HEK293T (cell line): ENCODE measurements around the gene SYNDIG1L.
"Not testable (repeated sequence)": the region's sequence is repeated elsewhere in the genome, so short reads cannot be mapped to it uniquely, and the experiment has no call there.

Experiments used
- CTCF ChIA-PET: fragments of 350-600 bp; formaldehyde crosslinking; extraction: SDS; loops from one replicate; lab custom pipeline; 2021; ENCODE audit warnings: antibody characterized with exemption, inconsistent platforms; lab: Yijun Ruan, JAX
- POLR2A ChIA-PET: fragments of 350-600 bp; formaldehyde crosslinking; extraction: SDS; loops from one replicate; lab custom pipeline; 2020; ENCODE audit warnings: antibody characterized with exemption, inconsistent platforms; lab: Yijun Ruan, JAX
- DNase-seq: peaks from one replicate; pipeline ENCODE4 v3.0.0; 2012; ENCODE audit warnings: mixed read lengths; ENCODE audit errors: extremely low spot score
- ARNT ChIP-seq: fragments of 450-650 bp; IDR thresholded peaks from 2 replicates; pipeline ENCODE4 v1.6.1; 2017; ENCODE audit warnings: mild to moderate bottlenecking
- BHLHE40 ChIP-seq: fragments of 450-650 bp; IDR thresholded peaks from 2 replicates; pipeline ENCODE4 v1.6.1; 2016; ENCODE audit warnings: mild to moderate bottlenecking, moderate library complexity, borderline replicate concordance
- CTBP1 ChIP-seq: fragments of 450-650 bp; IDR thresholded peaks from 2 replicates; pipeline ENCODE4 v1.6.1; 2016; ENCODE audit warnings: borderline replicate concordance
- ELF4 ChIP-seq: fragments of 450-650 bp; IDR thresholded peaks from 2 replicates; pipeline ENCODE4 v1.6.1; 2017; ENCODE audit warnings: antibody characterized with exemption
- FOXA1 ChIP-seq: fragments of 450-650 bp; IDR thresholded peaks from 2 replicates; pipeline ENCODE4 v1.6.1; 2016; ENCODE audit warnings: mild to moderate bottlenecking
- FOXK2 ChIP-seq: fragments of 450-650 bp; IDR thresholded peaks from 2 replicates; pipeline ENCODE4 v1.6.1; 2016; ENCODE audit warnings: mild to moderate bottlenecking
- FOXM1 ChIP-seq: fragments of 450-650 bp; IDR thresholded peaks from 2 replicates; pipeline ENCODE4 v1.6.1; 2017; ENCODE audit warnings: mild to moderate bottlenecking, borderline replicate concordance
- HDGF ChIP-seq: fragments of 450-650 bp; IDR thresholded peaks from 2 replicates; pipeline ENCODE4 v1.6.1; 2017; ENCODE audit warnings: antibody characterized with exemption, borderline replicate concordance
- L3MBTL2 ChIP-seq: fragments of 450-650 bp; conservative IDR thresholded peaks from 2 replicates; pipeline ENCODE4 v1.6.1; 2016; ENCODE audit warnings: mild to moderate bottlenecking
- LEF1 ChIP-seq: fragments of 450-650 bp; IDR thresholded peaks from 2 replicates; pipeline ENCODE4 v1.6.1; 2017; ENCODE audit warnings: mild to moderate bottlenecking, borderline replicate concordance
- NFRKB ChIP-seq: fragments of 450-650 bp; IDR thresholded peaks from 2 replicates; pipeline ENCODE4 v1.6.1; 2016; ENCODE audit warnings: mild to moderate bottlenecking, moderate library complexity
- SP1 ChIP-seq: fragments of 450-650 bp; IDR thresholded peaks from 2 replicates; pipeline ENCODE4 v1.6.1; 2017
- SUZ12 ChIP-seq: fragments of 450-650 bp; IDR thresholded peaks from 2 replicates; pipeline ENCODE4 v1.6.1; 2016; ENCODE audit warnings: mild to moderate bottlenecking
- TARDBP ChIP-seq: fragments of 450-650 bp; IDR thresholded peaks from 2 replicates; pipeline ENCODE4 v1.6.1; 2016
- ZNF384 ChIP-seq: fragments of 450-650 bp; IDR thresholded peaks from 2 replicates; pipeline ENCODE4 v1.6.1; 2016
- TF ChIP-seq, protein P1 (sequence below): fragments of 450-650 bp; IDR thresholded peaks from 2 replicates; pipeline ENCODE4 v1.6.1; 2016

Gene SYNDIG1L

DNA sequence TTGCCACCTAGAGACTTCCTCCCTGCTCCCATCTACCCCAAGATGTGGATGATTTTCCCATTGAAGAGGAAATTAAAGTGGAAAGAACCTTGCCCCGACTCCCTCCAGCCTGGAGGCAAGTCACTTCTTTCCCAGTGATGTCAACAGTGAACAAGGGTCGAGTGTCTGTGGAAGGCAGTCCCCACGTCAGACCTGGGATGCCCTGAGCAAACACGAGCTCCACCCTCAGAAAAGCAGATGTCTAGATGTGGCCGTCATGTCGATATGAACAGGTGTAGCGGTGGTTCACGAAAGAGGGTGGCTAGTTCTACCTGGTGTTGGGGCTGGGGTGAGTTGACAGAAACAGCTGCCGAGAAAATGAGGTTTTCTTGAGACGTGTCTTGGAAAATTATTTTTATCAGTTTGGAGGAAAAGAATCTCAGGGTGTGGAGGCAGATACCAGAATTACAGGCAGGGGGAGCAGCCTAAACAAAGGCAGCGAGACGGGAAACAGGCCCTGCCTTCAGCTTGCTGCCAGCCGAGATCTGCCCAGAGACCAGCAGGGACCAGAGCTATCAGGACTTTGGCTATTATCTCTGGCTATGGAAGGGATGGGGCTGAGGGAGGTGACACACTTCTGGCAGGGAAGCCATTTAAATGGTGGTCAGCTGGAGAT, 25.9 kb downstream of the SYNDIG1L start:
- DNase-seq, result no peak
- ChIA-PET CTCF (interaction anchor here (0.5 kb wide), 1 partner anchor 811 kb away, joined by 3 read pairs; no protein-coding TSS in a partner anchor), POLR2A (no interaction called here)
- TF ChIP-seq L3MBTL2, result no peak
- TF ChIP-seq FOXK2, result no peak
- no peak for TF ChIP-seq FOXA1
- TF ChIP-seq, protein P1, sequence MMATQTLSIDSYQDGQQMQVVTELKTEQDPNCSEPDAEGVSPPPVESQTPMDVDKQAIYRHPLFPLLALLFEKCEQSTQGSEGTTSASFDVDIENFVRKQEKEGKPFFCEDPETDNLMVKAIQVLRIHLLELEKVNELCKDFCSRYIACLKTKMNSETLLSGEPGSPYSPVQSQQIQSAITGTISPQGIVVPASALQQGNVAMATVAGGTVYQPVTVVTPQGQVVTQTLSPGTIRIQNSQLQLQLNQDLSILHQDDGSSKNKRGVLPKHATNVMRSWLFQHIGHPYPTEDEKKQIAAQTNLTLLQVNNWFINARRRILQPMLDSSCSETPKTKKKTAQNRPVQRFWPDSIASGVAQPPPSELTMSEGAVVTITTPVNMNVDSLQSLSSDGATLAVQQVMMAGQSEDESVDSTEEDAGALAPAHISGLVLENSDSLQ, result no peak
- no peak for TF ChIP-seq SP1
- TF ChIP-seq NFRKB, result no peak
- no peak for TF ChIP-seq ZNF384
- TF ChIP-seq ARNT, result no peak

DNA sequence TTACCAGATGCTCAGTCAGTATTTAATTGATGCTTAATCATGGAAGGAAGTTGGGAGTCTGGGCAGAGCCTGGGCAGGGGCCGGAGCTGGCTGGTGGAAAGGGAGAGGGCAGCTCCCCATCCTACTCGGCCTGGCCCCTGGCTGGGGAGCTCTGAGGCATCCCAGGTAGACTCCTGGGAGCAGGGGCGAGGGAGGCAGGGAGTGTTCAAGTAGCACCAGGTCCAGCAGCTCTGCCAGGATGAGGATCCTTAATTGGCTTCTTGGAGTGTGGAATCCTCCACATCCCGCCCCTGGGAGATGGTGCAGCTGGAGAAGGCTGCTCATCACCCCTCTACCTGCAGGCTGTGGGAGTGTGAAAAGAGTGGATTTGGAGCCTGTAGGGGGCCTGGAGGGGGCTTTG, 30.9 kb downstream of the SYNDIG1L start:
- no peak for DNase-seq
- TF ChIP-seq HDGF (no peak), SUZ12 (no peak), BHLHE40 (no peak), ZNF384 (no peak), FOXA1 (no peak), FOXK2 (no peak), TARDBP (no peak), CTBP1 (no peak), LEF1 (no peak), NFRKB (no peak), L3MBTL2 (no peak), ELF4 (no peak), ARNT (no peak), SP1 (no peak), FOXM1 (no peak)
- TF ChIP-seq, protein P1, result no peak
- POLR2A ChIA-PET, result no interaction called here
- CTCF ChIA-PET, result no interaction called here

DNA sequence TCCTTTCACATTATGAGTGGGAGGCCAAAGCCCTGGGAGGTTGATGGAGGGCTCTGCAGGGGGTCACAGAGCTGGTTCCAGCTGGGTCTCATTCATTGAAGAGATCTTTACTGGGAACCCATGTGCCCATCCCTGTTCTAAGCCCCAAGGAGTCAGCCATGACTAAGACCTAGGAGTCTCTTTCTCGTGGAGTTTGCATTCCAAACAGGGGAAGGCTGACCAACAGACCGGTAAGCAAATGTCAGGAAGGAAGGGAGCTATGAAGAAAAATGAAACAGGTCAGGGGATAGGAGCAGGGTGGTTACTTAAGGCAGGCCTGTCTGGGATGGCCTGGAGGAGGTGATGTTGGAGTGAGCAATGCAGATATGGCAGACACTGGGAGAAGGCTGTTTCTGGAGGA, 31.5 kb downstream of the SYNDIG1L start:
- CTCF ChIA-PET, result no interaction called here
- TF ChIP-seq SP1, result no peak
- TF ChIP-seq FOXM1, result no peak
- no peak for TF ChIP-seq LEF1
- no peak for TF ChIP-seq FOXK2
- TF ChIP-seq ARNT, result no peak
- no peak for TF ChIP-seq HDGF
- no peak for TF ChIP-seq CTBP1
- TF ChIP-seq SUZ12, result no peak
- no peak for TF ChIP-seq FOXA1
- TF ChIP-seq L3MBTL2, result no peak
- TF ChIP-seq ELF4, result no peak
- no peak for TF ChIP-seq BHLHE40
- TF ChIP-seq, protein P1, result no peak
- TF ChIP-seq NFRKB, result no peak
- no peak for TF ChIP-seq TARDBP
- TF ChIP-seq ZNF384, result no peak
- DNase-seq, result no peak
- POLR2A ChIA-PET, result no interaction called here

DNA sequence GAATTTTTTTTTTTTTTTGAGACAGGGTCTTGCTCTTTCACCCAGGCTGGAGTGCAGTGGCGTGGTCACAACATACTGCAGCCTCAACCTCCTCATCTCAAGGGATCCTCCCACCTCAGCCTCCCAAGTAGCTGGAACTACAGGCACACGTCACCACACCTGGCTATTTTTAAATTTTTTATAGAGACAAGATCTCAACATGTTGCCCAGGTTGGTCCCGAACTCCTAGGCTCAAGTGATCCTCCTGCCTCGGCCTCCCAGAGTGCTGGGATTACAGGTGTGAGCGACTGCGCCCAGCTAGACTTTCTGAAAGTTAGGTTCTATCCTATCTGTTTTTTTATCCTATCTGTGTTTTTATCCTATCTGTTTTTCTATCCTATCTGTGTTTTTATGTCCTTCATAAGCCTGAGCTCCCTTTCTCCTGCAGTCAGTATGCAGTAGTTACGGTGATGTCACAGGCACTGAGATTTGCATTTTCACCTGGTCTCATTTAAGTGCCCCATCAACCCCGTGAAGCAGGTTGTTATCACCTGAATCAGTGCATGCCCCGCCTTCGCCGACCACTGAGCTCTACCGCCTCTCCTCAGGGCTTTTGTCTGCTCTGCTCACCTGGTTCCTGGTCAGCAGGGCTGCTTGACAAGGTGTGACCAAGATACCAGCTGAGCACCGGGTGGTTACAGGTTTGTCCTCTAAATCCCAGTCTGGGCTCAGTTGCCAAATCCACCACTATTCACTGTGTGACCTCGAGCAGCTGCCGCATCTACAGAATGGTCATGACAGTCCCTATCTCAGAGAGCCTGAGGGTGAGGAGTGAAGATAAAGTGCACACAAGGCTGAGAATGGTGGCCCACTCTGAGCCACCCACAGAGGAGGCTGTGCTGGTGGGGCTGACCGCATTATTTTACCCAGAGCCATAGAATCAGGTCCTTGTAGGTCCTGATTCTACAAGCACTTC, 33.1 kb downstream of the SYNDIG1L start:
- POLR2A ChIA-PET, result no interaction called here
- DNase-seq, result no peak
- no peak for TF ChIP-seq HDGF
- no peak for TF ChIP-seq FOXM1
- TF ChIP-seq NFRKB, result no peak
- TF ChIP-seq SP1, result no peak
- TF ChIP-seq, protein P1, result no peak
- no peak for TF ChIP-seq ARNT
- TF ChIP-seq CTBP1, result no peak
- TF ChIP-seq LEF1, result no peak
- no peak for TF ChIP-seq FOXA1
- TF ChIP-seq FOXK2, result no peak
- TF ChIP-seq BHLHE40, result no peak
- CTCF ChIA-PET, result no interaction called here

DNA sequence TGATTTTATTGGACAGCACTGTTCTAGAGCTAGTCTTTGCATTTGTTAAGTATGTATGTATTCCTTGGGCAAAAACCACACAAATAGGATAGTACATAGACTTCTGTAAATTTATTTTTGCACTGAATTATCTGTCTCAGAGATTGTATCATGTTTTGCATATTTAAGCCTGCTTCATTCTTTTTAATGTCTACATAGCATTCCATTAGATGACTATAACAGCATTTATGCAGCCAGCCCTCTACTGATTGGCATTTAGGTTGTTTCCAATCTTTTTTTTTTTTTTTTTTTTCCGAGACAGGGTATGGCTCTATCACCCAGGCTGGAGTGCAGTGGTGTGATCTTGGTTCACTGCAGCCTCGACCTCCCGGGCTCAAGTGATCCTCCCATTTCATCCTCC, 34.5 kb downstream of the SYNDIG1L start:
- POLR2A ChIA-PET, result no interaction called here
- TF ChIP-seq L3MBTL2 (no peak), SP1 (no peak), ZNF384 (no peak), HDGF (no peak), ARNT (no peak), SUZ12 (no peak), NFRKB (no peak), ELF4 (no peak), FOXK2 (no peak), TARDBP (no peak), BHLHE40 (no peak), FOXA1 (no peak)
- DNase-seq, result no peak
- CTCF ChIA-PET, result no interaction called here

DNA sequence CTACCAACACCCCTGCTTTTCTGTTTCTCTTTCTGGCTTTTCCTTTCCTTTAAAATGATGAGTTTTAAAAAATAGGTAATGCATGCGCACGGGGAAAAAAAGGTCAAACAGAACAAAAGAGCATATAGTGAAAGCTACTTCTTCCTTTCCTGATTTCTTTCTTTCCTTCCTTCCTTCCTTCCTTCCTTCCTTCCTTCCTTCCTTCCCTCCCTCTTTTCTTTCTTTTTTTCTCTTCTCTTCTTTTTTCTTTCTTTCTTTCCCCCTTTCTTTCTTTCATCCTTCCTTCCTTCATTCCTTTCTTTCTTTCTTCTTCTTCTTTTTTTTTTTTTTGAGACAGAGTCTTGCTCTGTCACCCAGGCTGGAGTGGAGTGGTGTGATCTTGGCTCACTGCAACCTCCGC, 35.5 kb downstream of the SYNDIG1L start:
- CTCF ChIA-PET, result interaction anchor here (0.6 kb wide), 1 partner anchor 68 kb away, joined by 3 read pairs; no protein-coding TSS in a partner anchor
- POLR2A ChIA-PET, DNase-seq: not testable (repeated sequence)
